ENCODE results near the gene CENPO.

DNA sequence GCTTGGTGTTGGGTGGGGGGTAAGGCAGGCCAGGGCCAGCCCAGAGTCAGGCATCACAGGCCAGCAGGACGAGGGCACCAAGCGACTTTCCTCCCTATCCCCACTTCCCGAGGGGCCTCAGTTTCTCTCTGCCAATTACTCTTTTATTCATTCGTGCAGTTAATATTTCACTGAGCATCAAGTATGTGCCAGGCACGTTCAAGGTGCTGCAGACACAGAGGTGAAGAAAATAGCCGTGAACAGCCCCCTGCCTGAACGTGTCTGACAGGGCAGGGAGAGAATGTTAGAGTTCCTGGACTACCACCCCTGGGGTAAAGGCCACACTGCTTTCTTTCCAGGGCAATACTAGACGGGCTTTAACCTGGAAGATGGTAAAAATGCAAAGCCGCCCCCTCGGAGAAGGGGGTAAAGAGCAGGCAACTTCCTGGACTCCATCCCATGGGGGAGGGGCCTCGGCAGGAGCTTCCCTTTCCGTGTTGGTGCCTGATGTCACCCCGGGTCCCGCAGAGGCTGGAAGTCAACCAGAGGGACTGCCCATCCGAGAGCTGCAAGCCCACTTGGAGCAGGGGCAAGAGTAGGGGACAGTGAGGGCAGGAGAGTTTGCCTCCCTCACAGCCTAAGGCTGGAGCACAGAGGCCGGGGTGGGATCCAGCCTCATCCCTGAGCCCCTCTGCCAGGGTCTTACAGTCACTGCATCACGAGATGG lies 47.1 kb downstream of the CENPO start:
- TF ChIP-seq EZH2 (optimal IDR thresholded peaks at IDR 0.05; ENCODE audit: low read depth, low read length): no peak
- TF ChIP-seq, protein P1, sequence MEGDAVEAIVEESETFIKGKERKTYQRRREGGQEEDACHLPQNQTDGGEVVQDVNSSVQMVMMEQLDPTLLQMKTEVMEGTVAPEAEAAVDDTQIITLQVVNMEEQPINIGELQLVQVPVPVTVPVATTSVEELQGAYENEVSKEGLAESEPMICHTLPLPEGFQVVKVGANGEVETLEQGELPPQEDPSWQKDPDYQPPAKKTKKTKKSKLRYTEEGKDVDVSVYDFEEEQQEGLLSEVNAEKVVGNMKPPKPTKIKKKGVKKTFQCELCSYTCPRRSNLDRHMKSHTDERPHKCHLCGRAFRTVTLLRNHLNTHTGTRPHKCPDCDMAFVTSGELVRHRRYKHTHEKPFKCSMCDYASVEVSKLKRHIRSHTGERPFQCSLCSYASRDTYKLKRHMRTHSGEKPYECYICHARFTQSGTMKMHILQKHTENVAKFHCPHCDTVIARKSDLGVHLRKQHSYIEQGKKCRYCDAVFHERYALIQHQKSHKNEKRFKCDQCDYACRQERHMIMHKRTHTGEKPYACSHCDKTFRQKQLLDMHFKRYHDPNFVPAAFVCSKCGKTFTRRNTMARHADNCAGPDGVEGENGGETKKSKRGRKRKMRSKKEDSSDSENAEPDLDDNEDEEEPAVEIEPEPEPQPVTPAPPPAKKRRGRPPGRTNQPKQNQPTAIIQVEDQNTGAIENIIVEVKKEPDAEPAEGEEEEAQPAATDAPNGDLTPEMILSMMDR (IDR thresholded peaks at IDR 0.05; ENCODE audit: low read length): no peak
